ENCODE measurements around the gene MKLN1.
"Not testable (repeated sequence)": the region's sequence is repeated elsewhere in the genome, so short reads cannot be mapped to it uniquely, and the experiment has no call there.

The MKLN1 gene

GRCh38 chr7:131404226-131404911 lies 76.7 kb downstream of the MKLN1 start:
- DNase-seq, result no peak

GRCh38 chr7:131409129-131409766 lies 81.6 kb downstream of the MKLN1 start:
- no peak for DNase-seq

GRCh38 chr7:131412031-131412430 lies 84.4 kb downstream of the MKLN1 start:
- DNase-seq, result no peak

GRCh38 chr7:131413711-131414110 lies 86.0 kb downstream of the MKLN1 start:
- no peak for DNase-seq

GRCh38 chr7:131424219-131424822 lies 96.6 kb downstream of the MKLN1 start:
- DNase-seq, result peak in 1 of 2 experiments; percentile 50

GRCh38 chr7:131425992-131426391 lies 98.3 kb downstream of the MKLN1 start:
- no peak for DNase-seq

GRCh38 chr7:131430826-131431225 lies 103.2 kb downstream of the MKLN1 start:
- not testable (repeated sequence) for DNase-seq

- no peak for DNase-seq
Observed at GRCh38 chr7:131431289-131431688, 103.6 kb downstream of the MKLN1 start.

- no peak for DNase-seq
Observed at GRCh38 chr7:131431756-131432155, 104.1 kb downstream of the MKLN1 start.

GRCh38 chr7:131436384-131436783 lies 108.7 kb downstream of the MKLN1 start:
- no peak for DNase-seq

GRCh38 chr7:131438969-131439368 lies 111.3 kb downstream of the MKLN1 start:
- DNase-seq, result no peak

- no peak for DNase-seq
Observed at GRCh38 chr7:131443496-131443895, 115.8 kb downstream of the MKLN1 start.

- no peak for DNase-seq
Observed at GRCh38 chr7:131444683-131445082, 117.0 kb downstream of the MKLN1 start.

GRCh38 chr7:131449373-131449902 lies 121.8 kb downstream of the MKLN1 start:
- DNase-seq, result no peak

GRCh38 chr7:131454498-131454897 lies 126.8 kb downstream of the MKLN1 start:
- no peak for DNase-seq

GRCh38 chr7:131455001-131455400 lies 127.3 kb downstream of the MKLN1 start:
- no peak for DNase-seq

GRCh38 chr7:131455546-131455945 lies 127.9 kb downstream of the MKLN1 start:
- no peak for DNase-seq

GRCh38 chr7:131456338-131456737 lies 128.7 kb downstream of the MKLN1 start:
- no peak for DNase-seq

GRCh38 chr7:131459256-131459655 lies 131.6 kb downstream of the MKLN1 start:
- no peak for DNase-seq

- DNase-seq, result no peak
Observed at GRCh38 chr7:131462059-131462458, 134.4 kb downstream of the MKLN1 start.

GRCh38 chr7:131462715-131463114 lies 135.0 kb downstream of the MKLN1 start:
- DNase-seq, result not testable (repeated sequence)

GRCh38 chr7:131466735-131467365 lies 139.2 kb downstream of the MKLN1 start:
- DNase-seq, result no peak

GRCh38 chr7:131467788-131468187 lies 140.1 kb downstream of the MKLN1 start:
- no peak for DNase-seq

Measured in SW 1271 (cell line).